NCI-H1694 (cell line): ENCODE data around the gene LAG3.

Source experiments
- DNase-seq: peaks from one replicate; lab custom pipeline; 2025; lab: John Stamatoyannopoulos, UW

Gene LAG3

DNA sequence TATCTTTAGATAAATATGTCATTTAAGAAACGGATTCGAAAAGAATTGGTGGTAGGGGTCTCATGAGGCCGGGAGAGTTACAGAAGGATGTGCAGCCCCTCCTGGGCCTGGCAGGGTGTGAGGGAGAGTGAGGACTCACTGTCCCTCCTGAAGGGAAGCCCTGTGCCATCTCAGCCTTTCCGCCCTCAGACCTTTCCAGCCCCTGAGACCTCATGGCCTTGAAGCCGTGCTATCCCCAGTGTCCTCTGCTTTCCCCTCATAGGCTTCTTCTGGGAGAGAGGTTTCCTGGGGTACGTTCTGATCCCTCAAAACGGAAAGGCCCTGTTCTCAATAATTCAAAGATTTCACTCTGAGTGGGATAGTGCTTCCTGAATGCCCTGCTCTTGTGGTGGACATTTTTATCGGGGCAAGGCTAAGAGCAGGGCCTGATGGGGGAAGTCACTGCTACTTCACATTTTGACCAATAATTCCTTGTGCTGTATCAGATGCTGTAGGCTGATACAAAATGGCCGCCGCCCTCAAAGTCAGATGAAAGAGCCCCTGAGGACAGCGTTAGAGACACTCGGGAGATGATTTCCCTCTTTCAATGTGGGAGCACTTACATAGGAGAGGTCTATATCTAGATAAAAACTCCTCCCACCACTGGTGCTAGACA lies 18.3 kb downstream of the LAG3 start:
- no peak for DNase-seq

DNA sequence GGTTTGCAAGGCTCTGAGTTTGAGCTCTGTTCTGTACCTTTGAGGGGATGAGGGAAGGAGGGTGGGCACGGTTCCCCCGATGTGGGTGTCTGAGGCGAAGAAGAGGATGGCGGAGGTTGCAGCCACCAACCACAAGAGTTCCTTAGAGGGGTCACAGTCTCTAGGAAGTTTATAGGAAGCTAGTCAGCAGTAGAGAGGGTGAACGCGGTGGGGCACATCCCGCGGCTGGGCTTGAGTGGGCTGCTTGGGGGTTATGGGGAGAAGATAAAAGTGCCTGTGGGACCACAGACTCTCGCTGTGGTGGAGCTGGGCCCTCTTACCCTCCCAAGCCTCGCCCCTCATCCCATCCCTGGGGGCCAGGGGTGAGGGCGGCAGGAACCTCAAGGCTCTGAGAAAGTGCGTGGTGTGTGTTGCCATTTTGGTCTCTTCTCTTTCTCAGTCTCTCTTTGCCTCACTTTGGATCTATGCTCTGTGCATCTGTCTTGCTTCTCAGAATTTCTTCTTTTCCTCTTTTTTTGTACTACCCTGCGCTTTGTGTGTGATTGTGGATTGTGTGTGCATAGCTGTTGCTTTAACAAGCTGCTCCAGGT lies 19.7 kb downstream of the LAG3 start:
- no peak for DNase-seq

DNA sequence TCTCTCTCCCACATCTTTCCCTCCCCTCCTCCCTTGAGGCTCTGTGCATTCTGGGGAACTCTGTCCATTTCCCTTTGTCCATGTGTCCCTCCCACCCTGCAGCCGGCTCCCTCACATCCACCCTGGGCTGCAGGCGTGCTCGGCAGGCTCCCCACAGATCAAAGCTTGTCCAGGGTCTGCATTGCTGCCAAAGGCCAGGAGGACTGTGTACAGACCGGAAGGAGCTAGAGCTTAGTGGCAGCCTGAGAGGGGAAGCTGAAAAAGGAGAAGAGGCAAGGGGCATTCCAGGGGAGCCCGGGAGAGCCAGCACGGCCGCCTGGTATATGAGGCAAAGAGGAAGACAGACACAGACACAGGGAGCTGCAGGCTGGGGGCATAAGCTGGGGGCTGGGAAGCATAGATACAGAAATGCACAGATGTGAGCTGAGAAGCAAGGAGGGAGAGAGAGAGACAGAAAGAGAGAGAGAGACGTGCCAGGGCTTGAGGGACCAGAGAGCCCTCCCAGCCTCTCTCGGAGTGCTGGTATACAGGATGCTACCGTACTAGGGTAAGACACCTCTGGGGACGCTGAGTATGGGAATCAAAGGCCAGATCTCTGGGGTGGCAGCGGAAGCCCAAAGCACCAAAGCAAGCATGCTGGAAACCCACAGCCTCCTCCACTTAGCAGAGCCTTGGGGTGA lies 20.3 kb downstream of the LAG3 start:
- no peak for DNase-seq

DNA sequence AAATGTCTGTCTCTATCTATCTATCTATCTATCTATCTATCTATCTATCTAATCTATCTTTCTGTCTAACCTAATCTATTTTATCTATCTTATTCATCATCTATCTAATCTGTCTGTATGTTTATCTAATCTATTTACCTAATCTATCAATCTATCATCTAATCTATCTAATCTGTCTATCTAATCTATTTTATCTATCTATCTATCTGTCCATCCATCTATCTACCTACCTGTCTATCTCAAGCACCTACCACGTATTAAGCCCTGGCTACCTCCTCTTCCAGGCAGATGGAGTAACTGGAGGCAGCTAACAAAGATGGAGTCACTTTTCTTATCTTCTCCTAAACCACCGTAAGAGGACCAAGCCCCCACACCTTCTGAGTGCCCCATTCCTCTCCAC lies 22.8 kb downstream of the LAG3 start:
- DNase-seq: no peak

DNA sequence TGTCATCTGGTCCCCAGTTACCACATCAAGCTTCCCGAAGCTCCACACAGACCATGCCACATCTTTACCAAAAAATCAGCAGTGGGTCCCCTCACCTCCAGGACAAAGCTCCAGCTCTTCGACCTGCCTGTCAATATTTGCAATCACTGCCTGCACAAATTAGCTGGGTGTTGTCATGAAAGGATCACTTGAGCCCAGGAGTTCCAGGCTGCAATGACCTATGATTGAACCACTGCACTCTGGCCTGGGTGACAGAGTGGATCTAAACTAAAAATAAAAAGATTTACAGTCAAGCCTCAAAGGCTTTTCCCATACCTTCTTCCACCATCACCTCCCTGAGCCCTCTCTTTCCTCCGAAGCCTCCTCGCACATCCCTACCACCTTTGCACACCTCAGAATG lies 24.3 kb downstream of the LAG3 start:
- DNase-seq: no peak

DNA sequence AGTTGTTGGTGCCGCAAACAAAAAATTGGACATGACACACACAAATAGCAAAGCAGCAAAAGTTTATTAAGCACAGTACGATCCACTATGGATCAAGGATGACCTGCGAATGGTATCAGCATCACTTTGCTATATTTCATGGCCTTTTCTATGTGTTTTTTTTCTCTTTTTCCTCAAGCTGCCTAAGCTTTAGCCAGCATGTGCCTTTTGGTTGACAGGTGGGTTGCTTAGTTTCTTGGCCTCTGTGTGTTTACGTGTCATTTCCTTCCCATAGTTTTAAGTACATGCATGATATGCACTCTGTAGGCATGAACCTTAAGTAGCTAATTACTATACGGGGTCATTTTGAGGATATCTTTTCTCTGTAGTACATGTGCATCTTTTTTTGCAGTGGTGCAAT lies 26.8 kb downstream of the LAG3 start:
- DNase-seq: no peak

DNA sequence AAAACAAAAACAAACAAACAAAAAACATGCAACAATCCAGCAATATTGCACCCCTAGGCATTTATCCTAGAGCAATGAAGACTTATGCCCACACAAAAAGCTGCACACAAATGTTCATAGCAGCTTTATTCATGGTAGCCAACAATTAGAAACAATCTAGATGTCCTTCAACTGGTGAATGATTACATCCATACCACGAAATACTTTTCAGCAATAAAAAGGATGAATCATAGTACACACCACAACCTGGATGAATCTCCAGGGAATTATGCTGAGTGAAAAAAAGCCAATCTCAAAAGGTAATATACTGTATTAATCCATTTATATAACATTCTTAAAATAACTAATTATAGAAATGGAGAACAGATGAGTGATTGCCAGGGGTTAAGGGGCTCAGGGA lies 34.9 kb downstream of the LAG3 start:
- no peak for DNase-seq

DNA sequence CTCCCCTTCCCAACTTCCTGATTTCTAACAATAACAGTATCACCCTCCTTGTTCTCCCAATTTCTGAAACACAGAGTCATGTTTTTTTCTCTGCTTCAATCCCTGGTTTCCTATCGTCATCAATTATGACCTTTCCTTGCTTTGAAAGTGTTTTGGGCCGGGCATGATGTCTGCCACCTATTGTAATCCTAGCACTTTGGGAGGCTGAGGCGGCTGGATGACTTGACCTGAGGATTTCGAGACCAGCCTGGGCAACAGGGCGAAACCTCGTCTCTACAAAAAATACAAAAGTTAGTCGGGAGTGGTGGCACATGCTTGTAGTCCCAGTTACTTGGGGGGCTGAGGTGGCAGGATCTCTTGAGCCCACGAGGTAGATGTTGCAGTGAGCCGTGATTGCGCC lies 36.7 kb downstream of the LAG3 start:
- no peak for DNase-seq

DNA sequence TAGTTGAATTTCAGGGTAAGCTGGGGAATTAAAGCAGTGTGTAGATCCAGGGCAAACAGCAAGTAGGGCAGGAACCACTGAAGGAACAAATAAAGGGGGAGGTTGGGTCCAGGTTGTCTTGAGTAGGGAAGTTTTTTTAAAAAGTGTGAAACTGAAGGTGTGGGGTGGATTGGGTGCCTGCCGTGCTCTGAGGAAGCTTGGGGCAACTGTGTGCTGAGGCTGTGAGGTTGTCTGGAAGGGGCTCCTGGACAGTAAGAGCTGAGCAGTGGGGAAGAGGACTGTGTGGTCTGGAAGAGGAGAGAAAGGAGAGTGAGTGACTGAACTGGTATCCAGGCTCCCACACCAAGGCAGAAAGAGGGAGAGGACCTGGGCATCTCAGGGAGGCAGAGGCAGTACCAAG lies 38.4 kb downstream of the LAG3 start:
- DNase-seq: no peak

DNA sequence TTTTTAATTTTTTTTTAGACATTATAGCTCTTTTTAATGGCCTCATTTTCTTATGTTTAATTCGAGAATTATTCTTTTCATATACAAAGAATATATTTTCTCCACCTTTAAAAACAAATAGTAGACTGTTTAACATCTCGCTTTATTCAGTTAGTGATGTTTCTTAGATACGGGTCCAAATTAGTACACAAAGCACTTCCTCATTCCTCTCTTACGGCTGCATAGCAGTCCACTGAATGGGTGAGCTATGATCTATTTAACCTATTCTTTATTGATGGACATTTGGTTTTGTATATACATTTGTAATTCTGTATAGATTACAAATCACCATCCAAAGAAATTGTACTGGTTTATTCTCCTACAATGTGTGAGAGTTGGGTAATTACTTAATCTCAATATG lies 41.0 kb downstream of the LAG3 start:
- DNase-seq: no peak

DNA sequence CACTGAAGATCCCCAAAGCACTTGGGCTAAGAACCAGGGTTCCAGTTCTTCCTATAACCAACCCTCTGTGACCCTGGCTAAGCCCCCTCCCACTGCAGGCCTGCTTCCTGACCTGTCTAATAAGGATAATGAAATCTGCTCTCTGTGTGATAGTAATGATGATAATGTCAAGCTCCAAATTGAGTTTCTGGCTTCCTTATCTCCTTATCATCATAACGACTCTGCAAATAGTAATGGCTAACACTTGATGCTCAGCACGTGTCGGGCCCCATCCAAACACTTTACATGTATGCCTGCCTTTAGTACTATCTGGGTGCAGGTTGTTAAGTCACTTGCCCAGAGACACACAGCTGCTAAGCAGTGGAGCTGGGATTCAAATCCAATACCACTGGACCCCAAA lies 44.3 kb downstream of the LAG3 start:
- no peak for DNase-seq

DNA sequence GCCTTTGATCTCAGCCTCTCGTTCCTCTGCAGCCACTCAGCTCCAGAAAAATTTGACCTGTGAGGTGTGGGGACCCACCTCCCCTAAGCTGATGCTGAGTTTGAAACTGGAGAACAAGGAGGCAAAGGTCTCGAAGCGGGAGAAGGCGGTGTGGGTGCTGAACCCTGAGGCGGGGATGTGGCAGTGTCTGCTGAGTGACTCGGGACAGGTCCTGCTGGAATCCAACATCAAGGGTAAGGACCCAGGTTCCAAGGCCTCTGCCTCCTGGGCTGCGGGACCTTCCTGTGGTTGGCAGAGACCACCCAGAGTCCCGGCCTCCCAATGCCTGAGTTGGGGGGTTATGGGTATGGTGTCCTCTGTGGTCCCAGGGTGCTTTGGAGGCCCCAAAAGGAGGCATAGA lies 44.8 kb downstream of the LAG3 start:
- DNase-seq: no peak

DNA sequence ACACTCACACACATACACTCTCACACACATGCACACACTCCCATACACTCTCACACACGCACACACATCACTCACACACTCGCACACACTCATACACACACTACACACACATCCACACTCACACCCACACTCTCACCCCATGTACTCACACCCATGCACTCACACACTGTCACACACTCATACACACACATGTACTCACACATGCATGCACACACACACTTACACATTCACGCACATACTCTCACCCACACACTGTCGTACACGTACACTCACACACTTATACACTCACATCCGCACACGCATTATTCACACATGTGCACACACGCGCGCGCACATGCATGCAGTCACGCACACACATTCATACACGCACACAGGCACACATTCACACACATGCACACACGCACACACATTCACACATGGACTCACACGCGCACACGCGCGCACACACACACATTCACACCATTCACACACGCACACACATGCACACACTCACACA lies 45.4 kb downstream of the LAG3 start:
- no peak for DNase-seq

DNA sequence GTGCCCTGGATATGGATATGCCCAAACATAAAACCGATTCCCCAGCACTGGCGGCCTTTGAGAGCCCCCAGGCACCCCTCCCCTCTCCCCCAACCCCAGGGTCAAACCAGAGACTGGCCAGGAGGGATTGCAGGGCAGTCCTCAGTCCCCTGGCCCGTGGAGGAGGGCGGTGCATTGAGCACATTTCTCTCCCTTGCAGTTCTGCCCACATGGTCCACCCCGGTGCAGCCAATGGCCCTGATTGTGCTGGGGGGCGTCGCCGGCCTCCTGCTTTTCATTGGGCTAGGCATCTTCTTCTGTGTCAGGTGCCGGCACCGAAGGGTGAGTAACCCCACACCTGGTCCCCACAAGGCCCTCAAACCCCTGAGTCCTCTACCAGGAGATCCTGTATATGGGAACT lies 45.9 kb downstream of the LAG3 start:
- no peak for DNase-seq

DNA sequence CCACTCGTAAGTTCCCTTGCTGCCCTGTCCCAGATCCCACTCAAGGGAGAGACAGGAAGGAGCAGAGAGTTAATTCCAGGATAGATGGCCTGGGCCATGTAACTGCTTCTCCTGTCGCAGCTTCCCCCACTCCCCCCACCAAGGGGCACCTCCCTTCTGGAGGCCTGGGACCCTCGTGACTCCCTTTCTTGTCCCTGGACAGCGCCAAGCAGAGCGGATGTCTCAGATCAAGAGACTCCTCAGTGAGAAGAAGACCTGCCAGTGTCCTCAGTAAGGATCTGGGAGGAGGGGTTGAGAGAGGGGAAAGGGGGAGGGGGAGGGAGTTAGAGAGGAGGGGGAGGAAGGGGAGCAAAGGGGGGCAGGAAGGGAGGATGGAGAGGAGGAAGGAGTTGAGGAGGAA lies 46.3 kb downstream of the LAG3 start:
- no peak for DNase-seq

DNA sequence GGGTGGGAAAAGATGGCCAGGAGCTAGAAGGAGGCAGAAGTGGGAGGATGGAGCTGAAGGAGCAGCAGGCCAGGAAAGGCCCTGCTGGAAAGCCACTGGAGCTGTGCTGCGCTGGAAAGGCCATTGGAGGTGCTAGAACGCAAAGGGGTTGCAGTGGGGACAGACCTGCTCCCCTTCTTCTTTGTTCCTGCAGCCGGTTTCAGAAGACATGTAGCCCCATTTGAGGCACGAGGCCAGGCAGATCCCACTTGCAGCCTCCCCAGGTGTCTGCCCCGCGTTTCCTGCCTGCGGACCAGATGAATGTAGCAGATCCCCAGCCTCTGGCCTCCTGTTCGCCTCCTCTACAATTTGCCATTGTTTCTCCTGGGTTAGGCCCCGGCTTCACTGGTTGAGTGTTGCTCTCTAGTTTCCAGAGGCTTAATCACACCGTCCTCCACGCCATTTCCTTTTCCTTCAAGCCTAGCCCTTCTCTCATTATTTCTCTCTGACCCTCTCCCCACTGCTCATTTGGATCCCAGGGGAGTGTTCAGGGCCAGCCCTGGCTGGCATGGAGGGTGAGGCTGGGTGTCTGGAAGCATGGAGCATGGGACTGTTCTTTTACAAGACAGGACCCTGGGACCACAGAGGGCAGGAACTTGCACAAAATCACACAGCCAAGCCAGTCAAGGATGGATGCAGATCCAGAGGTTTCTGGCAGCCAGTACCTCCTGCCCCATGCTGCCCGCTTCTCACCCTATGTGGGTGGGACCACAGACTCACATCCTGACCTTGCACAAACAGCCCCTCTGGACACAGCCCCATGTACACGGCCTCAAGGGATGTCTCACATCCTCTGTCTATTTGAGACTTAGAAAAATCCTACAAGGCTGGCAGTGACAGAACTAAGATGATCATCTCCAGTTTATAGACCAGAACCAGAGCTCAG lies 47.0 kb downstream of the LAG3 start:
- no peak for DNase-seq

DNA sequence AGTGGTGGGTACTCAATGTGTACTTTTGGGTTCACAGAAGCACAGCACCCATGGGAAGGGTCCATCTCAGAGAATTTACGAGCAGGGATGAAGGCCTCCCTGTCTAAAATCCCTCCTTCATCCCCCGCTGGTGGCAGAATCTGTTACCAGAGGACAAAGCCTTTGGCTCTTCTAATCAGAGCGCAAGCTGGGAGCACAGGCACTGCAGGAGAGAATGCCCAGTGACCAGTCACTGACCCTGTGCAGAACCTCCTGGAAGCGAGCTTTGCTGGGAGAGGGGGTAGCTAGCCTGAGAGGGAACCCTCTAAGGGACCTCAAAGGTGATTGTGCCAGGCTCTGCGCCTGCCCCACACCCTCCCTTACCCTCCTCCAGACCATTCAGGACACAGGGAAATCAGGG lies 47.8 kb downstream of the LAG3 start:
- no peak for DNase-seq

DNA sequence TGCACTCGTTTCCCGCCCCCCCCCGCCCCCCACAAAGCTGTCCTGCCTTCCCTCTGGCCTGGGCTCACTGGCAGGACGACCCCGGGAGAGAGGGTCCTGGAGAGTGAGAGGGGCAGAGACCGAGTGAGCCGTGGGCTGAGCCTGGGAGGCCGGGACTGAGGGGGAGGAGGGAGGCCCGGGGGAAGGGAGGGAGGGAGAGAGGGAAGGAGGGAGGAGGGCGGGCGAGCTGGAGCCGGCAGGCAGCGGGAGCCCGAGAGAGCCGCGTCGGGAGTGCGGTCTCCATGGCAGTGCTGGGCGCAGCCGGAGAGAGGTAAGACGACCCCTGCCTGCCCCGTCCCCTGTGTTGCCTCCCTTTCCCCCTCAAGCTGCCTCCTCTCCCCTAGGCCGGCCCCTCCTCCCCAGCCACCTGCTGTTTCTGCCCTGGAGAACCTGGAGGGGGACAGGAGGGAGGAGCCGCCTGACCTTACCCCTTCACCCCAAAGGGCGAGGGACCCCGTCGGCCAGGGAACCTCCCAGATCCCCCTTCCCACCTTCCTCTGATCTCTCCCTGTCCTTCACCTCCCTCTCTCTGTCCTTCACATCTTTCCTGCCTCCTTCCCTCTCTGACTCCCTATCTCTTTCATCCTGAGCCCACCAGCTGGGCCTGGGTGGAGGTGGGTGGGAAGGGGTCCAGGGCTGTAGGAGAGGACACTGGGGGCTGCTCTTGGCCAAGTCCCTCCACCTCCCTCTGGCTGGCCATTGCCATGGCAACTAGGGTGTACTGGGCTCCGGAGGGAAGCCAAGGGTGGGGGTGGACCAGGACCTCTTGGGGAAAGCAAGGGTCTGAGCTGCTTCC lies 49.5 kb downstream of the LAG3 start, which contains the start of gene GPR162:
Gene GPR162 (plus strand): TSS at position 231 of the 835 bp plus-strand sequence. CDS start 2,078 bp downstream, outside the sequence.
- DNase-seq: peak; percentile 51

DNA sequence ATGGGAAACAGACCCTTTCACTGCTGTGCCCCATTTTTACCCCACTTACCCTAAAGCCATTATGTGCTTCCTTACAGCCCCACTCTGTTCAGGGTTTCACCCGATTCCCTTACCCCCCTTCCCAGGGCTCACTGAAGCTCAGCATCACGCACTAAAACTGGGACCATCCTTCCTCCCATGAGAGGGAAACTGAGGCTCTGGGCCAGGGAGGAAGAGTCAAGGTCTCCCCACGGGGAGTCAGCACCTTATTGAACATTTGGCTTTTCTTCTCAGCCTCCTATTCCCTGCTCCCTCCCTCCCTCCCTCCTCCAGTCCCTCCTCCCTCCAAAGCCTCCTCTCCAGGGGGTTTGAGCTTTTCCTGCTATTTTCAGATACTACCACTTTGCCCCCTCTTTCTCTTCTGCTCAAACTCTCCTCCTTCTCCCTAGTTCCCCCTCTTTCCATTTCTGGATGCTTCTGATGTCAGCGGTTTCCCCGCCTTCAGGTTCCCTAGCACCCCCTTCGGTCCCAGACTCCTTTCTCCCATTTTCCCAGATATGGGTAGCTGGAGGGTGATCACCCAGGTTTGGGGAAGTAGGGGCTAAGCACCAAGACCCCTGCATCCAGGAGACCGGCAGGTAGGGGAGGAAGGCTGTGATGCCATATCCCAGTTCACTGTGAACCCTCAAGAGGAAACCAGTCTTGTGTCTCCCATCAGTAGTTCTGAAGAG lies 50.3 kb downstream of the LAG3 start:
- DNase-seq: no peak

DNA sequence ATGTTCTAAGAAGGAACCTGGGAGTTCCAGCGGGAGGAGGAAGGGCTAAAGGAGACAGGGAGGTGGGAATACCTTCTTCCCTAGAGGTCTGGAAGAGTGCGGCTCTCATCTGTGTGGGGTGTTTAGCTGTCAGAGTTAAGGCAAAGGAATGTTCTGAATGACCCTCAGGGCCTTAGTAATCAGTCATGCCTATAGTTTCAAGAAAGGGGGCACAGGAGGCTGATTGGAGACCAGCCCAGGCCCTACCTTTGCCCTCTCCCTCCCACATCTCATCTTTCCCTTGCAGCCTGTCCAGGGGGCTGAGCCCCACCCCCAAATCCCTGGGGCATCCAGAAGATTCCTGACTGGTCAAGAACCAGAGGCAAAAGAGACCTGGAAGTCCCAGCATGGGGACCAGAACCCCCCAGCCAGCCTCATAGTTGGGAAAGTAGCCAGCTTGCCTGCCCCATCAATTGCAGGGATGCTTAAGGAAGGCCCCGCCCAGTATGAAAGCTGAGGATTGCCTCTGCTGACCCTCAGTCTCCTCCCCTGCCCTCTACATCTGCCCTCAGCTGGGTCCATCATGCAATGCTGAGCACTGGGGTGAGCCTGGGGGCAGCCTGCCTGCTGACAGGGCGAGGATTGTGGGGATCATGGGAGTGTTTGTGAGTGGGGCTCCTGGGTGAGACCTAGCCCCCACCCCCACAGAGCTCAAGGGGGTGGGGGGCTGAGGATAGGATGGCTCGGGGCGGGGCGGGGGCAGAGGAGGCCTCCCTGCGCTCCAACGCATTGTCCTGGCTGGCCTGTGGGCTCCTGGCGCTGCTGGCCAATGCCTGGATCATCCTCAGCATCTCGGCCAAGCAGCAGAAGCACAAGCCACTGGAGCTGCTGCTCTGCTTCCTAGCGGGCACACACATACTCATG lies 51.1 kb downstream of the LAG3 start:
- no peak for DNase-seq
